Prostate gland (tissue), 2 donors: ENCODE data around the gene COG4. TPM values are rescaled to one million over a fixed set of nuclear protein-coding genes. Genes with fewer than 3 reads are reported as not detected.

ENCODE experiments used
- DNase-seq: peaks from one replicate; pipeline ENCODE4 v3.0.0-alpha.2; 2019; ENCODE audit warnings: low spot score
- H3K27ac ChIP-seq, 2 donors: fragments of 200-600 bp; sonication (generic); 2 replicates each; pipeline ENCODE4 v1.5.1; 2017 to 2019
- H3K27me3 ChIP-seq: fragments of 200-600 bp; sonication (generic); replicated peaks from 2 replicates; pipeline ENCODE4 v1.5.1; 2019; ENCODE audit not compliant: insufficient read depth
- H3K36me3 ChIP-seq, 2 donors: fragments of 200-600 bp; sonication (generic); 1 replicate in 1 of 2; 2 replicates in 1 of 2; pipeline versions ENCODE4 v1.5.1 to v1.8.1; 2017 to 2019
- H3K4me1 ChIP-seq: fragments of 200-600 bp; sonication (generic); replicated peaks from 2 replicates; pipeline ENCODE4 v1.5.1; 2019
- H3K4me3 ChIP-seq, 2 donors: fragments of 200-600 bp; sonication (generic); 2 replicates each; pipeline ENCODE4 v1.5.1; 2017 to 2019
- H3K9me3 ChIP-seq: fragments of 200-600 bp; sonication (generic); 2 replicates; pipeline ENCODE4 v1.5.1; 2017
- CTCF ChIP-seq, 4 experiments: fragments of 200-600 bp in 2 of 4; fragments of 450-650 bp in 2 of 4; sonication (generic) in 2 of 4; IDR thresholded peaks; 1 replicate in 3 of 4; 2 replicates in 1 of 4; pipeline ENCODE4 v1.5.1; 2016 to 2019; ENCODE audit warnings: antibody characterized with exemption in 4 of 4, mild to moderate bottlenecking in 2 of 4, moderate library complexity in 2 of 4
- POLR2A ChIP-seq: fragments of 450-650 bp; IDR thresholded peaks from one replicate; pipeline ENCODE4 v1.6.1; 2016; ENCODE audit warnings: antibody characterized with exemption, mild to moderate bottlenecking
- POLR2AphosphoS5 ChIP-seq: sonication (generic); formaldehyde crosslinking; IDR thresholded peaks from one replicate; pipeline ENCODE4 v1.6.1; 2017; ENCODE audit warnings: antibody characterized with exemption
- WGBS: methylation state at CpG from one replicate; pipeline ENCODE4 v1.1.5; 2018; 5-methylcytosine and 5-hydroxymethylcytosine counted together
- intact Hi-C: fragments of 100-400 bp; cut with DNase I; formaldehyde crosslinking; loops from one replicate; pipeline ENCODE4 v1.14.2; 2022
- total RNA-seq, 2 donors: library from RNA; depleted of rRNA; stranded (reverse); fragments of >200 nt; gene quantifications; one replicate each; pipeline ENCODE4 v1.1.0, GENCODE V29; 2016

COG4 gene
- total RNA-seq, 2 donors from 2014 or later: 34.6 to 62.0 TPM

- Histone ChIP-seq H3K4me3 (no peak overlapping the region), H3K36me3 (peaks cover 2 to 16% of the 10 kb centered on the region in 2 donors), H3K27me3 (no peaks in the 10 kb centered on the region), H3K27ac (no peak overlapping the region), H3K4me1 (no peaks in the 10 kb centered on the region), H3K9me3 (no peaks in the 10 kb centered on the region)
- intact Hi-C loops: no loop called here
- TF ChIP-seq POLR2A: no peak
- no peak for DNase-seq
- 83% methylated on average over 14 of the region's 17 CpGs for WGBS
Measured at GRCh38 chr16:70480127-70481105, 42.9 kb downstream of the COG4 start.

DNA sequence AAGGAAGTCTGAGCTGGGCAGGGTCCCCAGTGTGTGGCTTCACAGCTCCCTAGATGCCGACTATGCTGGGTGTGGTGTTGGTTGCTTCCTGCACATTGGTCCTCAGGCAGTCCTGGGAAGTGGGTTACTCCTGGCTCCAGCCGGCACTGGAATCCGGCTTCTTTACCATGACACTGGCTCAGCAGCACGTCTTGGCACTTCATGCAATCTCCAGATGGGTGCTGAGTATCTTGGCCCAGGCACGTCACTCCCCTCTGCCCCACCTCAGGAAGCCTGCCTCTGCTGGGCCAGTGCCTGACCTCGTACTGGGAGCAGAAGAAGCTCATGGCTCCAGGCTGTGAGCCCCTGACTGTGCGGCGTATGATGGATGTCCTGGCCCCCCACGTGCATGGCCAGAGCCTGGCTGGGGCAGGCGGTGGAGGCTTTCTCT, 44.4 kb downstream of the COG4 start:
- 50% methylated on average over 10 of the region's 10 CpGs for WGBS
- no peak for DNase-seq
- Histone ChIP-seq H3K36me3 (peaks cover 2 to 16% of the 10 kb centered on the region in 2 donors), H3K4me1 (no peaks in the 10 kb centered on the region), H3K27ac (no peak overlapping the region), H3K27me3 (no peaks in the 10 kb centered on the region), H3K4me3 (no peak overlapping the region), H3K9me3 (no peaks in the 10 kb centered on the region)
- intact Hi-C loops: no loop called here
- TF ChIP-seq POLR2AphosphoS5 (no peak), POLR2A (no peak), CTCF (IDR thresholded peaks at IDR 0.05) (no peak)

- Histone ChIP-seq H3K4me1 (no peaks in the 10 kb centered on the region), H3K27ac (no peak overlapping the region), H3K36me3 (peaks cover 5 to 16% of the 10 kb centered on the region in 2 donors), H3K9me3 (no peaks in the 10 kb centered on the region), H3K27me3 (no peaks in the 10 kb centered on the region), H3K4me3 (no peak overlapping the region)
- no peak for TF ChIP-seq POLR2A
- TF ChIP-seq POLR2AphosphoS5: no peak
- no peak for TF ChIP-seq CTCF (IDR thresholded peaks at IDR 0.05)
- intact Hi-C loops: no loop called here
- DNase-seq: no peak
- WGBS: 87% methylated on average over 8 of the region's 8 CpGs
Measured at GRCh38 chr16:70478169-70478568, 45.2 kb downstream of the COG4 start.

DNA sequence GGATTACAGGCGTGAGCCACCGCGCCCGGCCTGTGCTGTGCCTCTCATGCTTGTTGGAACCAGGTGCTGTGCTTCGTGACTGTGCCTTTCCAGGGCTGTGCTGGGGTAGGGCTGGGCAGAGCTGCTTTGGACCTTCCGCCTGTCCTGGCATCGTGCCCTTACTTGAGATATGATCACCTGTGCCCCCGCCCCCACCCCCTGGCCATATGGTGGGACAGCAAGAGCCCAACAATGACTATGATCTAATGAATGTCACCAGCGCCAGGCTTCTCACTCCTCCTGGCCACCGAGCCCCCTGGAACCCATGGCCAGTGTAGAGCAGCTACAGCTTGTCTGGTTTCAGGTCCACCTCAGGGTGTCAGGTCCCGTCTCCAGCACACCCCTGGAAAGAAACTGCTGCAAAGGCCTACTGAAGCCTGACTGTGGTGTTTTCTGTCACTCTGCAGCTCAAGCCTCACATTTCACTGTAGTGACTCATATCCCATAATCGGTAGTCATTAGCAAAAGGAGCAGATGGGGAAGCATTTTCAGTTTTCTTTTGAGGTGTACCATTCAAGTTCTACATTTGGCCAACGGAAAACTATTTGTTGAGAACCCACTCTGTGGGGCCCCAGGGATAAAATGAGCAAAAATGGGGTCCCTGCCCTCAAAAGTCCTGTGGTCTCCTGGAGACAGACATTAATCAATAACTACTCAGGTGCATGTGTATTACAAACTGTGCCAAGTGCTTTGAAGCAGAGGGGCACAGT, 46.9 kb downstream of the COG4 start:
- TF ChIP-seq CTCF (IDR thresholded peaks at IDR 0.05): no peak
- TF ChIP-seq POLR2A: no peak
- TF ChIP-seq POLR2AphosphoS5: no peak
- no peak for DNase-seq
- H3K4me1 ChIP-seq: no peaks in the 10 kb centered on the region
- peaks cover 5 to 11% of the 10 kb centered on the region in 2 donors for H3K36me3 ChIP-seq
- H3K9me3 ChIP-seq: no peaks in the 10 kb centered on the region
- H3K4me3 ChIP-seq: no peak overlapping the region
- 61% methylated on average over 13 of the region's 13 CpGs for WGBS
- intact Hi-C loops: no loop called here
- no peak overlapping the region for H3K27ac ChIP-seq
- H3K27me3 ChIP-seq: no peaks in the 10 kb centered on the region
